OCI-LY3 (cell line): ENCODE data around the gene PSPH.
"Not testable (repeated sequence)": the region's sequence is repeated elsewhere in the genome, so short reads cannot be mapped to it uniquely, and the experiment has no call there.

Source experiments
- H2AFZ ChIP-seq: fragments of 200-600, 300-600 bp; shearing (Covaris generic); 2 replicates; pipeline ENCODE4 v1.6.0; 2014; ENCODE audit warnings: antibody characterized with exemption, low read depth, low read length
- H3K27ac ChIP-seq: fragments of 200-600, 300-600 bp; sonication (generic); 2 replicates; pipeline ENCODE4 v1.5.1; 2014; ENCODE audit warnings: mild to moderate bottlenecking, low read length, moderate library complexity, mixed read lengths
- H3K27me3 ChIP-seq: fragments of 200-600, 300-600 bp; sonication (generic); 2 replicates; pipeline ENCODE4 v1.6.1; 2014; ENCODE audit warnings: low read depth, low read length, mixed read lengths
- H3K36me3 ChIP-seq: fragments of 200-600, 300-600 bp; sonication (generic); replicated peaks from 2 replicates; pipeline ENCODE3; 2014; ENCODE audit warnings: low read depth, low read length, mixed read lengths
- H3K4me1 ChIP-seq: fragments of 300-600, 200-600 bp; sonication (generic); 2 replicates; pipeline ENCODE4 v1.6.1; 2014; ENCODE audit warnings: low read length, mixed read lengths
- H3K4me2 ChIP-seq: fragments of 200-600, 300-600 bp; sonication (generic); 2 replicates; pipeline ENCODE4 v1.6.1; 2014; ENCODE audit warnings: low read length, mixed read lengths
- H3K4me3 ChIP-seq: fragments of 300-600, 200-600 bp; sonication (generic); 2 replicates; pipeline ENCODE4 v1.5.1; 2014; ENCODE audit warnings: antibody characterized with exemption, mild to moderate bottlenecking, low read length, moderate library complexity
- H3K79me2 ChIP-seq: fragments of 300-600, 200-600 bp; shearing (Covaris generic); 2 replicates; pipeline ENCODE4 v1.6.1; 2014; ENCODE audit warnings: mild to moderate bottlenecking, low read length, mixed read lengths
- H3K9ac ChIP-seq: fragments of 300-600, 200-600 bp; shearing (Covaris generic); 2 replicates; pipeline ENCODE4 v1.6.0; 2014; ENCODE audit warnings: mild to moderate bottlenecking, low read length, moderate library complexity
- H3K9me3 ChIP-seq: fragments of 200-600, 300-600 bp; shearing (Covaris generic); 2 replicates; pipeline ENCODE4 v1.6.1; 2014; ENCODE audit warnings: low read length, mixed read lengths; ENCODE audit not compliant: insufficient read depth
- H4K20me1 ChIP-seq: fragments of 200-600, 300-600 bp; sonication (generic); 2 replicates; pipeline ENCODE4 v1.6.1; 2016; ENCODE audit warnings: low read length, mixed read lengths; ENCODE audit not compliant: insufficient read depth
- EZH2phosphoT487 ChIP-seq: fragments of 200-600 bp; shearing (Covaris generic); IDR thresholded peaks from 2 replicates; pipeline ENCODE4 v1.6.1; 2018; ENCODE audit warnings: antibody characterized with exemption, mixed run types, low read depth
- TF ChIP-seq, protein P1 (sequence below): fragments of 200-600, 300-600 bp; sonication (generic); IDR thresholded peaks from 2 replicates; pipeline ENCODE4 v1.5.1; 2014; ENCODE audit warnings: antibody characterized with exemption, low read length, low read depth

Gene PSPH

DNA sequence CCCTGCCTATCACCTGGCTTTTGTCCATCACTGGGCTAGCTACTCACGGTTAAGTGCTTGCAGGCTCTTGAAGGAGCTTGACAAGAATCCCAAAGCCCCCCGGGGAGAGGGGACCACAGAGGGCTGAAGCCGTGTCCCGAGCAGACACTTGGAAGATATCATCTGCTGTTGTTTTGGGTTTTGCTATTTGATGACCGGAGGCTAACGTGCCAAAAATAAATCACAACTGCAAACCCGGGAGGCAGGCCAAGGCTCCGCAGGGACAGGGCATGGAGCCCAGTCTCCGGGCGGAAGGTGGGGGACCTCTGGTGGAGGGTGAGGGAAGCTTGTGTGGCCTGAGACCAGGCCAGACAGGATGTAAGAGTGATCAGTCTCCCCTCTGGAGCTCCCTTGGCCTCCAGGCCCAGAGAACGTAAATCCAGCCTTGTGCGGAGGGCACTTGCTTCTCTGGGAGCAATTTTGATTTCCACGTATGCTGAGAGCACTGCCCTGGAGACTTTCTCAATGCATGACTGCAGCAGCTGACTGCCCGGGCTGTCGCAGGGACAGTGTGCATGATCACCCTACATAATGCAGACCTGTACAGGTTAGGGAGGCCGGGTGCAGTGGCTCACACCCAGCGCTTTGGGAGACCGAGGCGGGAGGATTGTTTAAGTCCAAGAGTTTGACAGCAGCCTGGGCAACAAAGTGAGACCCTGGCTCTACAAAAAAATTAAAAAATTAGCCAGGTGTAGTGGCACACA, 41.7 kb upstream of the PSPH start, which contains the start of gene PHKG1:
TSS of gene PHKG1 (minus strand) at position 164 of the 743 bp plus-strand sequence. CDS start 4,011 bp downstream, outside the sequence.
- H3K79me2 ChIP-seq, result no peaks in the 10 kb centered on the region
- H3K27ac ChIP-seq, result no peak within 1 kb of the TSS
- H3K9ac ChIP-seq, result no peak within 1 kb of the TSS

DNA sequence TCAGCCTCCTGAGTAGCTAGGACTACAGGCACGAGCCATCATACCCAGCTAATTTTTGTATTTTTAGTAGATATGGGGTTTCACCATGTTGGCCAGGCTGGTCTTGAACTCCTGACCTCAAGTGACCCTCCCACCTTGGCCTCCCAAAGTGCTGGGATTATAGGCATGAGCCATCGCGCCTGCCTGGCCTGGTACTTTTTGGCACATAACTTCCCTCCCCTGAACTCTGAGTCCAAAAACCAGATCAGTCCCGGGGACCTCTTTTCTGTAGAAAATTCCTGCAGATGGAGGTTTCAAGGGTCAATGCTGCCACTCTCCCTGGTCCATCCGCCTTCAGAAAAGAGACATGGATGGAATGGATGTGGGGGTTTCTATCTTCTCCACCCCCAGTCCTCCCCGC, 41.1 kb upstream of the PSPH start:
- not testable (repeated sequence) for H3K27ac ChIP-seq, H3K27me3 ChIP-seq, H3K4me2 ChIP-seq, H3K4me3 ChIP-seq, H3K9me3 ChIP-seq, H3K4me1 ChIP-seq, H3K36me3 ChIP-seq, H2AFZ ChIP-seq, H3K9ac ChIP-seq, H4K20me1 ChIP-seq, H3K79me2 ChIP-seq

More for the DNA sequence above, 41.7 kb upstream of the PSPH start, which contains the start of gene PHKG1:
- Histone ChIP-seq H3K4me3 (no peak within 1 kb of the TSS), H2AFZ (no peak within 1 kb of the TSS), H3K36me3 (no peaks in the 10 kb centered on the region), H3K4me1 (no peaks in the 10 kb centered on the region), H3K9me3 (no peaks in the 10 kb centered on the region), H3K27me3 (no peaks in the 10 kb centered on the region), H3K4me2 (no peak within 1 kb of the TSS), H4K20me1 (no peaks in the 10 kb centered on the region)
- TF ChIP-seq, protein P1, sequence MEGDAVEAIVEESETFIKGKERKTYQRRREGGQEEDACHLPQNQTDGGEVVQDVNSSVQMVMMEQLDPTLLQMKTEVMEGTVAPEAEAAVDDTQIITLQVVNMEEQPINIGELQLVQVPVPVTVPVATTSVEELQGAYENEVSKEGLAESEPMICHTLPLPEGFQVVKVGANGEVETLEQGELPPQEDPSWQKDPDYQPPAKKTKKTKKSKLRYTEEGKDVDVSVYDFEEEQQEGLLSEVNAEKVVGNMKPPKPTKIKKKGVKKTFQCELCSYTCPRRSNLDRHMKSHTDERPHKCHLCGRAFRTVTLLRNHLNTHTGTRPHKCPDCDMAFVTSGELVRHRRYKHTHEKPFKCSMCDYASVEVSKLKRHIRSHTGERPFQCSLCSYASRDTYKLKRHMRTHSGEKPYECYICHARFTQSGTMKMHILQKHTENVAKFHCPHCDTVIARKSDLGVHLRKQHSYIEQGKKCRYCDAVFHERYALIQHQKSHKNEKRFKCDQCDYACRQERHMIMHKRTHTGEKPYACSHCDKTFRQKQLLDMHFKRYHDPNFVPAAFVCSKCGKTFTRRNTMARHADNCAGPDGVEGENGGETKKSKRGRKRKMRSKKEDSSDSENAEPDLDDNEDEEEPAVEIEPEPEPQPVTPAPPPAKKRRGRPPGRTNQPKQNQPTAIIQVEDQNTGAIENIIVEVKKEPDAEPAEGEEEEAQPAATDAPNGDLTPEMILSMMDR, result no peak
- no peak for TF ChIP-seq EZH2phosphoT487

DNA sequence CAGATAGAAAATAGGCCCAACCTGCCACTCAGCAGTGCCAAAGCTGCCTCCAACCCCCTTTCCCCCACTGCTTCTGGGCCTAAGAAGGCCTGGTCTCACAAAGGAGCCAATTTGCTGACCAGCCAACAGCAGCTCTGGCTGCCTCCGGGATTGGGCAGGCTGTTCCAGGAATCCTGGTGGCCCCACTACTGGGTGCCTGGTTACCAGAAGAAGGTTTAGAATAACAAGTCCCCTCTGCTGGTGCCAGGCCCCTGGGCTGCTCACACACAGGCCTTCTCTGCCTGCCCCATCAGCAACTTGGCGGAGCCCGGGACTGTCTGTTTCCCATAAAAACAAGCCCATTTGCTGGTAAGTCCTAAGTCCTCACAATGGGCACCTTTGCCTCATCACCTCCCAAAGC, 40.3 kb upstream of the PSPH start:
- no peaks in the 10 kb centered on the region for H3K79me2 ChIP-seq
- no peak overlapping the region for H3K27ac ChIP-seq
- H4K20me1 ChIP-seq, result no peaks in the 10 kb centered on the region
- H3K27me3 ChIP-seq, result no peaks in the 10 kb centered on the region
- H3K4me2 ChIP-seq, result no peak overlapping the region
- no peaks in the 10 kb centered on the region for H3K36me3 ChIP-seq
- no peaks in the 10 kb centered on the region for H3K9me3 ChIP-seq
- H2AFZ ChIP-seq, result no peak overlapping the region
- no peak overlapping the region for H3K9ac ChIP-seq
- no peak for TF ChIP-seq EZH2phosphoT487
- TF ChIP-seq, protein P1, result no peak
- H3K4me1 ChIP-seq, result no peaks in the 10 kb centered on the region
- no peak overlapping the region for H3K4me3 ChIP-seq

DNA sequence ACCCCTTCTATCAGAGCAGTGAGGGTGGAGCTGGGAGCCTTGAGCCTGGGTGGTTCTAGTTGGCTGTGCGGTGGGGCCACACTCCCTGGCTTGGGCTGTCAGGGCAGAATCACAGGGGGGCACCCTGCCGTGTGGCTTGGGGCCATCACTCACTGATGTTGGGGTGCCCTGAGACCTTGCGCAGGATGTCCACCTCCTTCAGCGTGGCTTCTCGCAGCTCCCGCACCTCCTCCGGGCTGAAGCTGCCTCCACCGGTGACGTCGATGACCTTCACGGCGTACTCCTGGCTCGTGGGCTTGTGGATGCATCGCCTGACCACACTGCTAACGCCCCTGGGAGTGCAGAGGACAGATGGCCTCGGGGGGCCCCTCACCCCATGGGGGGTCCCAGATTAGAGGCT, 36.2 kb upstream of the PSPH start:
- Histone ChIP-seq H2AFZ (no peak overlapping the region), H3K4me1 (no peaks in the 10 kb centered on the region), H3K9me3 (no peaks in the 10 kb centered on the region), H3K36me3 (no peaks in the 10 kb centered on the region), H3K4me2 (no peak overlapping the region), H3K27ac (no peak overlapping the region), H4K20me1 (no peaks in the 10 kb centered on the region), H3K79me2 (no peaks in the 10 kb centered on the region), H3K4me3 (no peak overlapping the region), H3K9ac (no peak overlapping the region), H3K27me3 (no peaks in the 10 kb centered on the region)
- TF ChIP-seq, protein P1, result no peak
- no peak for TF ChIP-seq EZH2phosphoT487
